LHCN-M2 (cell line): Measurements from ENCODE around the gene GRIK4. TPM values are rescaled to one million over a fixed set of nuclear protein-coding genes. Genes with fewer than 3 reads are reported as not detected.
"Not testable (repeated sequence)": the region's sequence is repeated elsewhere in the genome, so short reads cannot be mapped to it uniquely, and the experiment has no call there.

Source experiments
- DNase-seq: peaks from one replicate; pipeline ENCODE4 v3.0.0-alpha.2; 2012; ENCODE audit warnings: low read depth
- total RNA-seq: library from RNA; depleted of rRNA; stranded (reverse); fragments of >200 nt; gene quantifications from 2 replicates; pipeline ENCODE4 v1.2.3, GENCODE V29; 2014

The GRIK4 gene
- total RNA-seq, 1 experiment from 2014 or later = 0.06 TPM

GRCh38 chr11:120573756-120574354 is 62.3 kb downstream of the GRIK4 start:
- no peak for DNase-seq

GRCh38 chr11:120574876-120575275 is 63.3 kb downstream of the GRIK4 start:
- no peak for DNase-seq

DNA sequence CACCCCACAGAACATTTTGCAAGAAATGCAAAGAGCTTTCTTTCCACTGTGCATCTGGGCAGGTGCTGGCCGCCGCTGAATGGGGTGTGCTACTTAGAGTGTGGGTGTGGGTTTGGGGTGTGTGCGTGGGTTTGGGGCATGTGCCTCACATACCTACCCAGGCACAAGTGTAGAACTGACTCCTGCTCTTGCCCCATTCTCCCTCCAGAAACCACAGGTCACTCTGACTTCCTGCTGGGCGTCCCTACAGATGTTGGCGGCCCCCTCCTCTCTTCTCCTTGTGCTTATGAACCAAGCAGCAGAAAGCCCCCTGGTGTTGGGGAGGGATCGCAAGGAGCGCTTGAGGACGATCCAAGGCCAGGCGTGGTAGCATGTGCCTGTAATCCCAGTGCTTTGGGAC is 63.9 kb downstream of the GRIK4 start:
- no peak for DNase-seq

- DNase-seq = no peak
Measured at GRCh38 chr11:120576606-120577005, 65.1 kb downstream of the GRIK4 start.

DNA sequence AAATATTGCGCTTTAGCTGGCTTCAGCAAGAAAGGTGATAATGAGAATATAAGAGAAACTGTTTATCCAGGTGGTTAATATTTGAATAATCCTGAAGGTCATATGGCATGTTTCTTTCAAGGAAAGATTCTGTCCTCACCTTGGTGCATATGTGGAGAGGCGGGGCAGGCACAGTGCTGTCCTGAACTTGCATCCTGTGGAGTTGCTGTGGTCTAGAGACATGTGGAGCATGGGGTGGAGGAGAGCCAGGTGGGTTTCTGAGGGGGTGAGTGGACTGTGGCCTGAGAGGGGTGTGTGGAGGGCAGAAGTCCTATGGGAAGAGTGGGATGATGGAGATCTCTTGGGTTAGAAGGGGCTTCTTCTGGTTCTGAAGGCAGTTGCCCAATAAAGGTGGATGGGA is 65.5 kb downstream of the GRIK4 start:
- no peak for DNase-seq

DNA sequence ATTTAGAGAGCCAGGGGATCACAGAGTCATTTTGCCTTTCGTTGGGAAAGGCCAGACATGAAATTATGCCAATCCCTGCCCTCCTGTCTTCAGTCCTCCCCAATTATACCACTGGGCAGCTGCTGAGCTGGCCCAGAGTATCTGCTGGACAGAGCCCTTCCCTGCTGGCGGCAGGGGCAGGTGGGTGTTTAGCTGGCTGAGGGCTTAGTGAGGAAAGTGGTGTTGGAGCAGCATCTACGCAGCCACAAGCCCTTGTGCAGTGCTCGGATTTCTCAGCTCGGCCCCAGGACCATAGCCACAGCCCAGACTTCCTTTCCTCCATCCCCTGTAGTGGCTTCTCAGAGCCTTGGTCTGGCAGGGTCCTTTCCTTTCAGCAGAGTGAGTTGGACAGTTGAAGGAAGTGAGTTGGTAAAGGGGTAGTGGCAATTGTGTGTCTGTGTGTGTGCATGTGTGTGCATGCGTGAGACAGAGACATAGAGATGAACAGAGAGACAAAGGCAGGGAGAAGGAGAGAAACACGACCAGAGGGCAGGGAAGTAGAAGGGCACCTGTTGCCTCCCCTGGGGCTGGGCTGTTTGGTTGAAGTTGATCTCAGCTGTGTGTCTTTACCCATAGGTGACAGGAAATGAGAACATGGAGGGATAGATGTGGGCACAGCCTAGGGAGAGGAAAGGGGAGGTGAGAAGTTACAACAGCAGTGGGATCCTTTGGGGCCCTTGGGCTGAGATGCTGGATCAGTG is 66.2 kb downstream of the GRIK4 start:
- no peak for DNase-seq

DNA sequence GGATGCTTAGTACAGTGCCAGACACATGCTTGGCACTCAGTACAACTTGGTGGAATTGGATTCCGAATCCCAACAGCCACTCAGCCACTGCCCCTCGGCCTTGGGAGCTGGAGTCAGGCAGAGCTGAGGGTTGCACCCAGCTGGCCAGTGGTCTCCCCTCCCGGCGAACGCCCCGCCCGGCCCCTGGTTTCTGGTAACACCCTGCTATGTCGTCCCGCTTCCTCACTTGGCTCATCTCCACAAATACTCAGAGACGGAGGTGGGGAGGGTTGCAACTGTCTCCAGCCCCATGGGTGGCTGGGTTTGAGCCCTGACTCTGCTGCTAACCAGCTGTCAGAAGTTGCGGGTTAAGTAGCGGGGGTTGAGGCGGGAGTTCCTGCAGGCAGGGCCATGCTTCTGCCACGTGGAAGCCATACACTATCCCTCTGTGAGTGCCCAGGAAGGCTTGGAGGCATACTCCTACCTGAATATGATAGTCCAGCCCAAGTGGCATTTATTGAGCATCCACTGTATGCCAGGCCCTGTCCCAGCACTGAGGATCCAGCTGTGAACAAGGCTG is 67.1 kb downstream of the GRIK4 start:
- no peak for DNase-seq

- DNase-seq = no peak
Measured at GRCh38 chr11:120579611-120580031, 68.1 kb downstream of the GRIK4 start.

DNA sequence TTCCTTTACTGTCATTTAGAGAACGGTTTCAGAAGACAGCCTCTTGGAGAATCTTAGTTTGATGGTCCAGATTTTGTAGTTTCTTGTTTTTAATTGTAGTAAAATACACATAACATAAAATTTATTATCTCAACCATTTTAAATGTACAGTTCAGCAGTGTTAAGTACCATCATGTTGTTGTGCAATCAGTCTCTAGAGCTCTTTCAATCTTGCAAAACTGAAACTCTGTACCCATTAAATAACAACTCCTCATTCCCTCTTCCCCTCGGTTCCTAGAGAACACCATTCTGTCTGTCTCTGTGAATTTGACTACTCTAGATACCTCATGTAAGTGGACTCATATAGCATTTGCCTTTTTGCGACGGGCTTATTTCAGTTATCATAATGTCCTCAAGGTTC is 69.8 kb downstream of the GRIK4 start:
- no peak for DNase-seq

DNA sequence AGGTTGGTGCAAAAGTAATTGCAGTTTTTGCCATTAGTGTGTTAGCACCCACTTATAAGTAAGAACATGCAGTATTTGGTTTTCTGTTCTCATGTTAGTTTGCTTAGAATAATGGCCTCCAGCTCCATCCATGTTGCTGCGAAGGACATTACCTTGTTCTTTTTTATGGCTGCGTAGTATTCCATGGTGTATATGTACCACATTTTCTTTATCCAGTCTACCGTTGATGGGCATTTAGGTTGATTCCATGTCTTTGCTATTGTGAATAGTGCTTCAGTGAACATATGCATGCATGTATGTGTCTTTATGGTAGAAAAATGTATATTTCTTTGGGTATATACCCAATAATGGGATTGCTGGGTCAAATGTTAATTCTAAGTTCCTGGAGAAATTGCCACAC is 71.0 kb downstream of the GRIK4 start:
- not testable (repeated sequence) for DNase-seq

DNA sequence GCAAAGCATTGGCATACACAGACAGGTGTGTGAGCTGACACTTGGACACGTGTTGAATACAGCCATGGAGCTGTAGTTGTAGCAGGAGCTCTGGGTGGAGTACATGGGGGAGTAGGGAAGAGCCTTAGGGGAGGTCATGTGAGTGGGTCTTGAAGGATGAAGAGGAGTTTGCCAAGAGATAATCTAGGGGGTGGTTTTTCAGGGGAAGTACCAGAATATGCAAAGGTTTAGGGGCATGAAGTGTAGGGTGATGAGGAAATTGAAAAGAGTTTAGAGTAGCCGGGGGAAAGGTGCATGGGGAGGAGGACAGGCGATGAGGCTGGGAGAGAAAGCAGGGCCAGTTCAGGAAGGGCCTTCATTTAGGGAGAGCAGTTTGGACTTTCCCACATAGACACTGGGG is 74.5 kb downstream of the GRIK4 start:
- DNase-seq = no peak

- DNase-seq = no peak
Measured at GRCh38 chr11:120586728-120587127, 75.2 kb downstream of the GRIK4 start.

DNA sequence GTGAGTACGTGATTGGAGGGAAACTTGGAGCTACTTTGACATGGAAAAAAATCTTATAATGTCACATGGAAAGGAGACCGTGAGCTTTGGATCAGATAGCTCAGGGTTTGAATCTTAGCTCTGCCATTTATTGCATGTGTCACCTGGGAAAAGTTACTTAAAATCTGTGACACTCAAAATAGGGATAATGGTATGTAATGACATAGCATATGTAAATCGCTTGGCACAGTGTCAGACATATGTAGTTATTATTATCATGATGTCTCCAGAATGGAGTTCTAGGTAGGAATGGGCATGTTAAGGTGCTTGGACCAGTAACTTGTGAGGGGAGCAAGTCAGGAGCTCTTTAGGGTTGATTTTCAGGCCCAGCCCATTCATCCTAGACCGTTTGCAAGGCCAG is 75.8 kb downstream of the GRIK4 start:
- DNase-seq = no peak

DNA sequence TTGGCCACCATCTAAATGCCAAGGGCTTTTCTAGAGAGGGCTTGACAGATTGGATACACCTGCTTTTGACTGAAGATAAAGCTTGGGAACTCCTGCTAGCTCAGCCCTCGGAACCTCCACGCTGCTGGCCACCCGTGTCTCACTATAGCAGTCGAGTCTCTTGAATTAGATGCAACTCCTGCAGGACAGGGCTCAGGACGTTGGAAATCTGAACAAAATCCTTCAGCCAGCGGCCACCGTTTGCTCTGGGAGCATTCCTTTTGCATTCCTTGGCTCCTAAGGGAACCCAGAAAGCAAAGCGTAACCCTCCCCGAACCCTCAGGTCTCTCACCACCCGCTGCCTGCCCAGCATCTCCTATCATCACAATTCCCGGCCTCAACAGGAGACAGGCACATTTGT is 77.8 kb downstream of the GRIK4 start:
- DNase-seq = no peak

- DNase-seq = peak; percentile 7
Measured at GRCh38 chr11:120590472-120590871, 78.9 kb downstream of the GRIK4 start.

DNA sequence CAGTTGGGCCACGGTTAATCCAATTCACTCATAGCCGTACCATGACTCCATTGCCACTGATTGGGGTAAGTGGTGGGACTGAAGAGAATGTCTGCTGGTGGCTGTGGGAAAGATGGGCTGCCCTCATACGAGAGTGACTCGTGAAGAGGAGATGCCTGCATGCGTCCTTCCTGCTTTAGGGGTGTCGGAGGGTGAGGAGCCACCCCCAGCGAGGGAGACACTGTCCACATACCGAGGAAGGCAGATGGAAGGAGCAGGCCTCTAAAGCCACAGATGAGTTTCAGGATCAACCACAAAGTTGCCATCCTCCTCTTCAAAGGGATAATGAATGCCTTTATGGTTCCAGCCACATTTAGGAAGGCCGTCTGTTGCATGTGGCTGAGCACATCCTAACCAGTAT is 83.2 kb downstream of the GRIK4 start:
- no peak for DNase-seq

DNA sequence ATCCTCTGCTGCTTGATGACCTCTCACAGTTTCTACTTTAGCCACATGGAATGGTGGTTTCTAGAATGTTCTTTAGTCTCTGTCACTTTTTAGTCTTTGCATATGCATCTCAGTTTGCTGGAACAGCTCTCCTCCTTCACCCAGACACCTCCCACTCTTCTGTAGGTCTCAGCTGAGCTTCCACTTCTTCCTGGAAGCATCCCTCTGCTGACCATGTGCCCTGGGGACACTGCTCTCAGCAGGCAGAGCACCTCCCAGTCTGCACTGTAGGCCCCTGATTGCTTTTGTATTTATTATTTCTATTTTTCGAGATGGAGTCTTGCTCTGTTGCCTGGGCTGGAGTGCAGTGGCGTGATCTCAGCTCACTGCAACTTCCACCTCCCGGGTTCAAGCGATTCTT is 84.0 kb downstream of the GRIK4 start:
- no peak for DNase-seq

GRCh38 chr11:120597250-120598215 is 86.0 kb downstream of the GRIK4 start:
- DNase-seq = no peak

DNA sequence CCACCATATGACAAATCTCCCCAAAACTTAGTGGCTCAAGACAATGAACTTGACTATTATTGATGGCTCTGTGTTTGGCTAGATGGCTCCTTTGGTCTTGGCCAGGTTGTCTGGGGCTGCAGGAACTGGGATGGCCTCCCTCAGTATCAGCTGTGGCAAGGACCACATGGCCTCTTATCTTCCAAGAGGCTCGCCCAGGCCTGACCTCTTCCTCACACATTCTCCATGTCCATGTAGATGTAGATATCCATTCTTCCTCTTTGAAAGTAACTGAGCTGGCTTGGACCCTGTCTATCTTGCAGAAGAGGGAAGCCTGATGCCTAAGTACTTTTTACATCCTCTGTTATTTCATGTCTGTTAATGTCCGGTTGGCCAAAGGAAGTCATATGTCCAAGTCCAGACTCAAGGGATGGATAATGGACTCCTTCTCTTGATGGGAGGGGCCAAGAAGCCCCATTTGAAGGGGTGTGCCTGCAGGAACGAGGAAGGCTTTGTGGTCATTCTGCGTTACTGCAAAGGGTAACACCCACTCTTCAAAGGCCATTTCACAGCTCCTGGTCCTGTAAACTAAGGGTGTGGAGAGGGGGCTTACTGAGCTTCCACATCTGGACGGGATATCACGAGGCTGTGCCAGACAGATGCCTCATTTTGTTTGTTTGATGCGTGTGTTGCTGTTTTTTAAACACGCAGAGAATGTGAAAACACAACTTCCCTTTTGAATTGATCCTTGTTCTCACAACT is 87.1 kb downstream of the GRIK4 start:
- DNase-seq = no peak

DNA sequence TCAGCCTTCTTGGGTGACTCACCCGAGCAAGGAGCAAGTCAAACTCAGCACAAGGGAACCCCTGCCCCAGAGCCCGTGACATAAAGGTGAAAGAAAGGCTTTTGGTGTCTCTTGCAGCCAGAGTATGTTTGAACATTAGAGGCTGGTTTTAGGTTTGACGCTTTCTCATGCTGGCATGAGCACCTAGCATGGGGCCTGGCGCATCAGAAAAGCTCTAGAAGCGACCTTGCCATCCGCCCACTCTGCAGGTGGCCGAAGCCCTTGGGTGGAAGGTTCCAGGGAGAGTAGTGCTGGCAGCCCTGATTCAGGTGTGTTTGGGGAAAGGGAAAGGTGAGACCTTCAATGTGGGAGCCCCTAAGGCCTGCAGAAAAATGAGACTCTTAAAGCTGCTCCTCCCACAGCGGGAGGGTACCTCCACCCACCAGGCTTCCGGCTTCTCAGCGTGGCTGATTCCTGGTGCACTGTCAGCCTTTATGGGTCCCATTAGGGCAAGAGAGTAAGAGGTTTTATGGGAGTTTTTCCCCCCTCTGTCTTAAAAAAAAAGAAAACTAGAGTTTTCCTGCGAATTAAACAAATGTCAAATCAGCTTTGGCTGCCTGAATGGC is 88.4 kb downstream of the GRIK4 start:
- no peak for DNase-seq

- DNase-seq = peak; percentile 59
Measured at GRCh38 chr11:120601536-120601935, 90.0 kb downstream of the GRIK4 start.
